ENCODE results near the gene PABPN1. TPM values are rescaled to one million over a fixed set of nuclear protein-coding genes. Genes with fewer than 3 reads are reported as not detected.

Gene PABPN1
- total RNA-seq, 1 donor from 2014 or later = 70.7 TPM

DNA sequence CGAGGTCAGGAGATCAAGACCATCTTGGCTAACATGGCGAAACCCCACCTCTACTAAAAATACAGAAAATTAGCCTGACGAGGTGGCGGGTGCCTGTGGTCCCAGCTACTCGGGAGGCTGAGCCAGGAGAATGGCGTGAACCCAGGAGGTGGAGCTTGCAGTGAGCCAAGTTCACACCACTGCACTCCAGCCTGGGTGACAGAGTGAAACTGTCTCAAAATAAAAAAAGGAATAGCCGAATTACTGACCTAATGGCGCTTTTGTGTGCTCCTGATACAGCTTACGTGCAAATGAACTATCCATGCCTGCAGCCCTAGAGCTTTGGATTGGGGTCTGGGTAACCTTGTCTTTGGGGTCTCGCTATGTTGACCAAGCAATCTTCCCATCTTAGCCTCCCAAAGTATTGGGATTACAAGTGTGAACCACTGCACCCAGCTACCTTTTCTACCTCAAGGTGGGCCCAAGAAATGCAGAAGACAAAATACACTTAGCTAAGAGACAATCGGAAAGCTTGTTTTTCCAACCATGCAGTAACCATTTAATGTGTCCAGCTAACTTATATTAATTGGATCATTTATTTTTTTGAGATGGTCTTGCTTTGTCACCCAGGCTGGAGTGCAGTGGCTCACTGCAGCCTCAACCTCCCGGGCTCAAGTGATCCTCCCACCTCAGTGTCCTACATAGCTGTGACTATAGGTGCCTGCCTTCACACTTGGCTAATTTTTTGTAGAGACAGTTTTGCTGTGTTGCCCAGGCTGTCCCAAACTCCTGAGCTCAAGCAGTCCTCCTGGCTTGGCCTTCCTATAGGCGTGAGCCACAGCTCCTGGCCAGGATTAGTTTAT is 5.5 kb downstream of the PABPN1 start:
- Histone ChIP-seq H3K36me3 (ENCODE audit: control insufficient read depth, insufficient read depth, low read length) (no peaks in the 10 kb centered on the region), H3K27me3 (ENCODE audit: control insufficient read depth, insufficient read depth, low read length) (no peaks in the 10 kb centered on the region), H3K4me3 (ENCODE audit: low read depth, low read length) (no peak overlapping the region)
- TF ChIP-seq, protein P1, sequence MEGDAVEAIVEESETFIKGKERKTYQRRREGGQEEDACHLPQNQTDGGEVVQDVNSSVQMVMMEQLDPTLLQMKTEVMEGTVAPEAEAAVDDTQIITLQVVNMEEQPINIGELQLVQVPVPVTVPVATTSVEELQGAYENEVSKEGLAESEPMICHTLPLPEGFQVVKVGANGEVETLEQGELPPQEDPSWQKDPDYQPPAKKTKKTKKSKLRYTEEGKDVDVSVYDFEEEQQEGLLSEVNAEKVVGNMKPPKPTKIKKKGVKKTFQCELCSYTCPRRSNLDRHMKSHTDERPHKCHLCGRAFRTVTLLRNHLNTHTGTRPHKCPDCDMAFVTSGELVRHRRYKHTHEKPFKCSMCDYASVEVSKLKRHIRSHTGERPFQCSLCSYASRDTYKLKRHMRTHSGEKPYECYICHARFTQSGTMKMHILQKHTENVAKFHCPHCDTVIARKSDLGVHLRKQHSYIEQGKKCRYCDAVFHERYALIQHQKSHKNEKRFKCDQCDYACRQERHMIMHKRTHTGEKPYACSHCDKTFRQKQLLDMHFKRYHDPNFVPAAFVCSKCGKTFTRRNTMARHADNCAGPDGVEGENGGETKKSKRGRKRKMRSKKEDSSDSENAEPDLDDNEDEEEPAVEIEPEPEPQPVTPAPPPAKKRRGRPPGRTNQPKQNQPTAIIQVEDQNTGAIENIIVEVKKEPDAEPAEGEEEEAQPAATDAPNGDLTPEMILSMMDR (IDR thresholded peaks at IDR 0.05; ENCODE audit: insufficient read depth, low read length, poor library complexity, severe bottlenecking) = no peak
- no peak for DNase-seq (ENCODE audit: low read depth)

GRCh38 chr14:23327947-23328744 is 6.9 kb downstream of the PABPN1 start:
- H3K4me3 ChIP-seq (ENCODE audit: low read depth, low read length) = no peak overlapping the region
- no peaks in the 10 kb centered on the region for H3K36me3 ChIP-seq (ENCODE audit: control insufficient read depth, insufficient read depth, low read length)
- peak; percentile 31 for DNase-seq (ENCODE audit: low read depth)
- TF ChIP-seq, protein P1 (IDR thresholded peaks at IDR 0.05; ENCODE audit: insufficient read depth, low read length, poor library complexity, severe bottlenecking) = peak; percentile 82
- H3K27me3 ChIP-seq (ENCODE audit: control insufficient read depth, insufficient read depth, low read length) = no peaks in the 10 kb centered on the region

DNA sequence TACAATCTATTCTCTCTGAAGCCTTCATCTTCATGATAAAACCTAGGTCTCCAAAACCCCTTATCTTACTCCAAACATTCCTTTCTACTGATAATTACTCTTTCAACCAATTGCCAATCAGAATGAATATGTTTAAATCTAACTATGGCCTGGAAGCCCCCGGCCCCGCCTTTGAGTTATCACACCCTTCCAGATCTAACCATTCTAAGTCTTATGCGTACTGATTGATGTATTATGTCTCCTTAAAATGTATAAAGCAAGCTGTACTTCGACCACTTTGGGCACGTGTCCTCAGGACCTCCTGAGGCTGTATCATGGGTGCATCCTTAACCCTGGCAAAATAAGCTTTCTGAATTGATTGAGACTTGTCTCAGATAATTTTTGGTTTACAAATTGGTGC is 14.4 kb downstream of the PABPN1 start:
- H3K27me3 ChIP-seq (ENCODE audit: control insufficient read depth, insufficient read depth, low read length) = no peaks in the 10 kb centered on the region
- no peak for DNase-seq (ENCODE audit: low read depth)
- no peak overlapping the region for H3K4me3 ChIP-seq (ENCODE audit: low read depth, low read length)

DNA sequence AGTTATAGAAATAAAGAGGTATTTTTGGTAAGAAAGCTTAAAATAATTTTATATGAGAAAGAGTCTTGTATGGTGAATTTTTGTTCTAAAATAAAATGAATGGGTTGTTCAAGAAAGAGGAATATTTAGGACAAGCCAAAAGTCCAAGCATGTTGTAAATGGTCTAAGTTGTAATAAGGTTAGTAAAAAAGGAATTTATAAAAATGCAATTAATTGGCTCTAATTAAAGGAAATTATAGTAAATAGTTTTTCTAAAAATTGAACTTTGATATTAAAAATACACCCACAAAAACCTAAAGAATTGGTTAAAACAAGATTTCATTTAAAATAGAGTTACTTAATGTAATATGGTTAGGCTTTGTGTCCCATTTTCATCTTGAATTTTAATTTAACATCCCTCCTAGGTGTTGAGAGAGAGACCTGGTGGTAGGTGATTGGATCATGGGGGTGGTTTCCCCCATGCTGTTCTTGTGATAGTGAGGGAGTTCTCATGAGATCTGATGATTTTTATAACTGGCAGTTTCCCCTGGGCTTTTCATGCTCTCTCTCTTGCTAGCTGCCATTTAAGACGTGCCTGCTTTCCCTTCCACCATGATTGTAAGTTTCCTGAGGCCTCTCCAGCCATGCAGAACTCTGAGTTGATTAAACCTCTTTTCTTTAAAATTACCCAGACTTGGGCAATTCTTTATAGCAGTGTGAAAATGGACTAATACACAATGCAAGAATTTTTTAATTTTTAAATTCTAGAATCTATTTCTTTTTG is 18.4 kb downstream of the PABPN1 start:
- no peak overlapping the region for H3K4me3 ChIP-seq (ENCODE audit: low read depth, low read length)
- TF ChIP-seq, protein P1 (IDR thresholded peaks at IDR 0.05; ENCODE audit: insufficient read depth, low read length, poor library complexity, severe bottlenecking) = no peak

More for the DNA sequence above, 14.4 kb downstream of the PABPN1 start:
- H3K36me3 ChIP-seq (ENCODE audit: control insufficient read depth, insufficient read depth, low read length) = no peaks in the 10 kb centered on the region
- TF ChIP-seq, protein P1 (IDR thresholded peaks at IDR 0.05; ENCODE audit: insufficient read depth, low read length, poor library complexity, severe bottlenecking) = no peak

GRCh38 chr14:23344481-23344880 is 23.2 kb downstream of the PABPN1 start:
- H3K27me3 ChIP-seq (ENCODE audit: control insufficient read depth, insufficient read depth, low read length) = no peaks in the 10 kb centered on the region
- no peak overlapping the region for H3K4me3 ChIP-seq (ENCODE audit: low read depth, low read length)
- DNase-seq (ENCODE audit: low read depth) = no peak
- no peaks in the 10 kb centered on the region for H3K36me3 ChIP-seq (ENCODE audit: control insufficient read depth, insufficient read depth, low read length)
- TF ChIP-seq, protein P1 (IDR thresholded peaks at IDR 0.05; ENCODE audit: insufficient read depth, low read length, poor library complexity, severe bottlenecking) = no peak

More for the DNA sequence above, 18.4 kb downstream of the PABPN1 start:
- H3K27me3 ChIP-seq (ENCODE audit: control insufficient read depth, insufficient read depth, low read length) = no peaks in the 10 kb centered on the region
- no peak for DNase-seq (ENCODE audit: low read depth)
- no peaks in the 10 kb centered on the region for H3K36me3 ChIP-seq (ENCODE audit: control insufficient read depth, insufficient read depth, low read length)
